Activated T-helper 17 cell treated with anti-CD3 and anti-CD28 coated beads, Interleukin-2, amount 50 U/mL, for 72 hours (primary cell): ENCODE data around the gene AUNIP. TPM values are rescaled to one million over a fixed set of nuclear protein-coding genes. Genes with fewer than 3 reads are reported as not detected.
A peak's percentile ranks its signal among the peaks of the same experiment; 100 is the strongest.

Experiments used
- ATAC-seq: fragments of 150-1000 bp; cut with Tn5 transposase; replicated peaks from 2 replicates; pipeline ENCODE4 v1.10.0; 2021; ENCODE audit warnings: mild to moderate bottlenecking, moderate library complexity
- H3K27ac Mint-ChIP-seq: one replicate; pipeline ENCODE4 v1.8.0; 2022; ENCODE audit warnings: mixed read lengths
- H3K27me3 Mint-ChIP-seq: one replicate; pipeline ENCODE4 v1.8.0; 2022; ENCODE audit warnings: mixed read lengths
- H3K36me3 Mint-ChIP-seq: one replicate; pipeline ENCODE4 v1.8.0; 2022; ENCODE audit warnings: low read depth, mild to moderate bottlenecking, mixed read lengths
- H3K4me1 Mint-ChIP-seq: one replicate; pipeline ENCODE4 v1.8.0; 2022; ENCODE audit warnings: mixed read lengths
- H3K4me3 Mint-ChIP-seq: one replicate; pipeline ENCODE4 v1.8.0; 2022; ENCODE audit warnings: mild to moderate bottlenecking, mixed read lengths
- H3K9me3 Mint-ChIP-seq: one replicate; pipeline ENCODE4 v1.8.0; 2022; ENCODE audit warnings: mixed read lengths
- total RNA-seq, 2 donors: library from RNA; stranded (reverse); gene quantifications; one replicate each; pipeline ENCODE4 v1.2.3, GENCODE V29; 2022

Gene AUNIP
- total RNA-seq, 2 donors from 2014 or later, result 3.7 to 7.2 TPM

DNA sequence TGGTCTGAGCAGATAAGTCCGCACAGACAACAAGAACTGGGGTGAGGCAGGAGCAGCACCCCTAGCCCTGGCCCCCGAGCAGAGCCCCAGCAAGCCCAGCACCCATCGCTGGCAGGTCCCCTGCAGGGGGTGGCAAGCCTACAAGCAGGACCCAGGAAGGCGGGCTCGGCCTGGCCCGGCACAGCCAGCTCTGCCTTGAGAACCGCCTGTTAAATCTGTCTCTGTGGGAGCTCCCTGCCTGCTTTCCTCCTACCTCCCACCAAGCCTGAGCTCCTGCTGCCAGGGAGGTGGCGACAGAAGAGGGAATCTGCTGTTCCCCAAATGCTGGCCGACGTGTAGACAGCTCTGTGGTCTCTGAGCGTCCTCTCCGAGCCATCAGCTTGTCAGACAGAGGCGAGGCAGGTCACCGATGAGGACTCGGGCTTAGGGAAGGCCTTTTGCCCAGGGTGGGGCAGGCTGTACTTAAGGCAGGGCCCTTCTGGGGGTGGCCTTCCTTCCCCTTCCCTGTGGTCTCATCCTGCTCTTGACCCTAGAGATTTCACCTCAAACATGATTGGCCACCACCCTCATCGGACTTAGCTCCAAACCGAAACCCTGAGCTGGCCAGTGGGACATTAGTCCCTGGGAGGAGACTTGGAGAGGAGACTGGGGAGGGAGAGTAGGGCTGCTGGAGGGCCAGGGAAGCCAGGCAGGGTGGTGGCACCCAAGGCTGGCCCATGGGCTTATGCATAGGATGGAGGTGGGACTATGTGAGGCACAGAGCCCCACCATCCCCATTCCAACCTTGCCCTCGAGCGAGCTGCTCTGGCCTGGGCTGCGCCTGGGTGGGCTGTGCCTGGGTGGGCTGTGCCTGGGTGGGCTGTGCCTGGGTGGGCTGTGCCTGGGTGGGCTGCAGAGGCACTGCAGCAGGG, 51.5 kb downstream of the AUNIP start:
- Mint-ChIP-seq H3K4me3 (no peak overlapping the region), H3K36me3 (peaks cover 6% of the 10 kb centered on the region), H3K27ac (no peak overlapping the region), H3K27me3 (no peaks in the 10 kb centered on the region), H3K9me3 (no peaks in the 10 kb centered on the region), H3K4me1 (peaks cover 8% of the 10 kb centered on the region)
- ATAC-seq, result no peak

DNA sequence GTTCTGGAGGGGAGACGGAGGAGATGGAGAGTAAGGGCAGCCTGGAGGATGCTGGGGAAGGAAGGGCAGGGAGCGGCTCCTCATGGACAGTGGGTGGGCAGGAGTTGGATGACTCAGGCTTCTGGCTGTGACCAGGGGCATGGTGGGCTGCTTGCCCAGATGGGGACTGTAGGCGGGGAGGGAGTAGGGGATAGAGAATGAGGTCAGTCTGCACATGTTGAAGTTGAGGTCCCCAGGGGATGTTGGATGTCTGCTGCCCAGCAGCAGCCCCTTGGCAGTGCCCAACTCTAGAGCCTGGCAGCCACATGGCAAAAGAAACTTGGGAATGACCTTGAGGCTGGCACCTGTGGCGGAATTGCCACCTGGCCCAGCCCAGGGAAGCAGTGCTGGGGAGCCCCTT, 52.8 kb downstream of the AUNIP start:
- H3K4me3 Mint-ChIP-seq, result no peak overlapping the region
- ATAC-seq, result no peak
- peaks cover 15% of the 10 kb centered on the region for H3K4me1 Mint-ChIP-seq
- H3K9me3 Mint-ChIP-seq, result no peaks in the 10 kb centered on the region
- peak overlapping the region; percentile 16 for H3K27ac Mint-ChIP-seq
- H3K36me3 Mint-ChIP-seq, result peaks cover 6% of the 10 kb centered on the region
- no peaks in the 10 kb centered on the region for H3K27me3 Mint-ChIP-seq

DNA sequence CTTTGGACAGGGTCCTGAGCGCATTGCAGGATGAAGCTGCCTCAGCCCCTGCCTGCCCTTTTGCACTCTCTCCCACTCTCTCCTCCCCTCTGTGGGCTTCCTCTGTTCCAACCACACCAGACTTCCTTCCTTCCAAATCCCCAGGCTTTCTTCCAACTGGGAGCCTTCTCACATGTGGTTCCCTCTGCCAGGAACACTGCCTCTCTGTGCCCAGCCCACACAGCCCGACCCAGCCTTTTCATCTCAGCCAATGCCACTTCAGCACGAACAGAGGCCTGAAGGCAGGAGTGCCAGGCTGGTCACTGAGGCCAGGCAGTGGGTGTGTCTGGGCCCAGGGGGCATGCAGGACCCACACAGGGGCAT, 53.4 kb downstream of the AUNIP start:
- Mint-ChIP-seq H3K4me3 (no peak overlapping the region), H3K27ac (peak overlapping the region; percentile 16), H3K4me1 (peaks cover 15% of the 10 kb centered on the region), H3K27me3 (no peaks in the 10 kb centered on the region), H3K36me3 (peaks cover 6% of the 10 kb centered on the region), H3K9me3 (no peaks in the 10 kb centered on the region)
- ATAC-seq, result no peak

DNA sequence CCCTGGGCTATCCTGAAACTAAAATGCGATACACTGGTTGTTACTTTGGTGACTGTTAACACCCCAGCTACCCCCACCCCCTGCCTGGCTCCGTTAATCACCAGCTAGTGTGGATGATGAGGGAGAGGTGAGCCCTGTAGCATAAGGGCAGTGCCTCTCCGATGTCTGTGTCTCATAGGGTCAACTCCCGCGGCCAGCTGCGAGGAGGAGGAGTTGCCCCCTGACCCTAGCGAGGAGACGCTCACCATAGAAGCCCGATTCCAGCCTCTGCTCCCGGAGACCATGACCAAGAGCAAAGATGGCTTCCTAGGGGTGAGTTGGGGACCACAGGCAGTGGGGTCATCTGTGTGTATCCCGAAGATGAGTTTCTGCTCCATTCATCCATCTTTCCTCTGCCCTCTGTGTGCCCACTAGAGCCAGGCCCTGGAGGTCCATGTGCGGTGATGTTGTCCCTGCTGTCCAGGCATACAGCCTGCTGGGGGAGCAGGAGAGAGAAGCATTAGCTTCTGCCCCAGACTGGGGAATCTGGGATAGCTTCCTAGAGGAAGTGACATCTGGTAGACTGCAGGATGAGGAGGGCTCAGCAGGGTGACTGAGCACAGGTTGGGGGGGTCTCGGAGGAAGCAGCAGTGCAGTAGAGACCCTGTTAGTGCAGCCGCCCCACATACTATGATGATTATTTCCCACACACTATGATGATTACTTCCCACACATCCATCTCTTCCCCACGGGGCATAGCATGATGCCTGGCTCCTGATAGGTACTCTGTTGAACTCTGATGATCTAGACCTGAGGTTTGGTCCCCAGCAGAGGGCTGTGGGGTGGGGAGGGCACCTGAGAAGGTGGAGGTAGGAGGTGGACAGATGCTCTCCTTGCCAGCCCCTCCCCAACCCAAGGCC, 54.0 kb downstream of the AUNIP start:
- H3K36me3 Mint-ChIP-seq, result peaks cover 6% of the 10 kb centered on the region
- no peak overlapping the region for H3K27ac Mint-ChIP-seq
- peak overlapping the region; percentile 1 for H3K4me3 Mint-ChIP-seq
- peaks cover 15% of the 10 kb centered on the region for H3K4me1 Mint-ChIP-seq
- no peak for ATAC-seq
- no peaks in the 10 kb centered on the region for H3K9me3 Mint-ChIP-seq
- H3K27me3 Mint-ChIP-seq, result no peaks in the 10 kb centered on the region

DNA sequence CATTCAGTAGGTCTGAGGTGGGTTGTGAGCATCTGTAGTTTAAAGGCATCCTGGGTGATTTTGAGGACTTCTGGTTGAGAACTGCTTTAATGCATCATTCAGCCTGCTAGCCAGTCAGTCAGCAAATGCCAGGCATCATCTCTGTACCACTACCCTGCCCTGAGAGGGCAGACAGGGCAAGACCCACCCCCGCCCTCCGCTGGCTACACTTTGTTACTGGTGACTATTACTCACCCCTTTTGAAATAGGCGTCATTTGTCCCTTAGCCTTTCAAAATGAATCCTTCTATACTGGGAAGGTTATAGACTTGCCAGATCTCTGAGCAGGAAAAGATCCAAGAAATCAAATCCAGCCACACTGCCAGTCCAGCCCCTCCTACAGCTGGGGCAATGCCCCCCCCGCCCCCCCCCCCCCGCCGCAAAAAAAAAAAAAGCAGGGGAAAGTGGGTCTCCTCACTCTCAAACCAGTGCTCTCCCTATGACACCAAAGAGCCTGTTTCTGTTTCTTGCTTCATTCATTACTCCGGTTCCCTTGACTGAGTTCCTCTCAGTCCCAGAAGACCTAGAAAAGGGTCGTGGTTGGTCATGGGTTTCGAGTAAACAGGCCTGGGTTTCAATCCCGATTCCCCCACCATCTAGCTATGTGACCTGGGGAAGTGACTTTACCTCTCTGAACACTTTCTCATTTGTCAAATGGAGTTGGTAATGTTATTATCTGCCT, 54.9 kb downstream of the AUNIP start:
- H3K27ac Mint-ChIP-seq, result no peak overlapping the region
- H3K27me3 Mint-ChIP-seq, result no peaks in the 10 kb centered on the region
- peak overlapping the region; percentile 21 for H3K4me3 Mint-ChIP-seq
- H3K9me3 Mint-ChIP-seq, result no peaks in the 10 kb centered on the region
- ATAC-seq, result peak; percentile 68
- H3K4me1 Mint-ChIP-seq, result peaks cover 15% of the 10 kb centered on the region
- H3K36me3 Mint-ChIP-seq, result peaks cover under 1% of the 10 kb centered on the region

DNA sequence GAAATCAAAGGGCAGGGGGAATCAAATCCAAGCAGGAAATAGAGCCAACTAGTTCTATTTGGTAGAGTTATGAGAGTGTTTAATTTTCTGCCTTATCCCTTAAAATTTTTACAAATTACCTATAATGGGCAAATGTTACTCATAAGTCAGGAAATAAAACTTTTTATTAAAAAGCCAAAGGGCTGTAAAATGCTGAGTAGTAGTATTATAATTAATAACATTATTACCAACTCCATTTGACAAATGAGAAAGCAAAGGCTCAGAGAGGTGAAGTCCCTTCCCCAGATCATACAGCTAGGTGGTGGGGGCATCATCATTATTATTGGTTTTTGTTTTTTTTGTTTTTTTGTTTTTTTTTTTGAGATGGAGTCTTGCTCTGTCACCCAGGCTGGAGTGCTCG, 55.9 kb downstream of the AUNIP start:
- Mint-ChIP-seq H3K9me3 (no peaks in the 10 kb centered on the region), H3K36me3 (no peaks in the 10 kb centered on the region), H3K4me3 (peak overlapping the region; percentile 7), H3K27ac (no peak overlapping the region), H3K4me1 (peaks cover 15% of the 10 kb centered on the region), H3K27me3 (no peaks in the 10 kb centered on the region)
- no peak for ATAC-seq

DNA sequence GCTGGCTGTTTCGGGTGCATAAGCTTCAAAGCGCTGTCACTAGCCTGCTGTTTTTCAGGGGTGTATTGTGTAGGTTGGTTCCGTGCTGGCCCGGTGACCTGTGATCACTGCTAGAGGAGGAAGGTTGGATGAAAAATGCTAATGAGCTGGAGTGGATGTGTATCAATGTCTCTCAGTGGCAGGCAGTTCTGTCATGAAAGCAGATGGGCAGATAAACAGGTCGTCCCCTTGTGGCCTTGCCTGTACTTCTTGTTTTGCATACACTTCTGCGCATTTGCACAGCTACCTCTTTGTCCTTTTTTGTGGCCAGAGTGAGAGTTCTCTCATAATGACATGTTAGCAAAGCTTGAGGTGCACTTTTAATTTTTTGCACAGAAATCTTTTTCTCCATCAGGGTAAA, 56.3 kb downstream of the AUNIP start:
- Mint-ChIP-seq H3K4me3 (peak overlapping the region; percentile 7), H3K27me3 (no peaks in the 10 kb centered on the region), H3K4me1 (peaks cover 15% of the 10 kb centered on the region), H3K9me3 (no peaks in the 10 kb centered on the region), H3K36me3 (no peaks in the 10 kb centered on the region), H3K27ac (no peak overlapping the region)
- peak; percentile 52 for ATAC-seq

DNA sequence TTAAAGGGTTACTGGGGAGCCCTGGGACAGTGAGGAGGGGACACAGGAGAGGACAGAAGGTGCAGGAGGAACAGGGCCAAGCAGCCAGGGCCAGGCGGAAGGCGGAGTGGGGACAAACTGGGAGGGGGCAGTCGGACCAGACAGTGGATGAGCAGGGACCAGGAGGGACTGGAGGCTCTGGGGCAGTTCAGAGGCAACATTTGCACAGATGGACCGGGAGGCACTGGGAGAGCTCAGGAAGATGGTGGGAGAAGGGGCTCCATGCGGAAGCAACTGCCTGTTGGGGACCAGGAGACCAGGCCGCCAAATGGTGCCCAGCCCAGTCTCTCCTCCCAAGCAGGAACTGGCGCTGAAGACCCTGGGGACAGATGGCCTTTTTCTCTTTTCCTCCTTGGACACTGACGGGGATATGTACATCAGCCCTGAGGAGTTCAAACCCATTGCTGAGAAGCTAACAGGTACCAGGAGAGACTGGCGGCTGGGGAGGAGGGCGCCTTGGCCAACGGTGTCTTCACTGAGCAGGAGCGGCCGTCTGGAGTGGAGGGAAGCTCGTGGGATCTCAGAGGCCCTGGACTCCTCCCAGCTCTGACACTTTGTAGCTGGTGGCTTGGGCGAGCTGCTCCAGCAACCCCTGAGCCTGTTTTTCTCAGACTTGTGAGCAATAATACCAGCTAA, 58.4 kb downstream of the AUNIP start:
- Mint-ChIP-seq H3K36me3 (no peaks in the 10 kb centered on the region), H3K27me3 (no peaks in the 10 kb centered on the region), H3K4me3 (peak overlapping the region; percentile 75), H3K9me3 (no peaks in the 10 kb centered on the region), H3K4me1 (peaks cover 26% of the 10 kb centered on the region), H3K27ac (peak overlapping the region; percentile 76)
- no peak for ATAC-seq

DNA sequence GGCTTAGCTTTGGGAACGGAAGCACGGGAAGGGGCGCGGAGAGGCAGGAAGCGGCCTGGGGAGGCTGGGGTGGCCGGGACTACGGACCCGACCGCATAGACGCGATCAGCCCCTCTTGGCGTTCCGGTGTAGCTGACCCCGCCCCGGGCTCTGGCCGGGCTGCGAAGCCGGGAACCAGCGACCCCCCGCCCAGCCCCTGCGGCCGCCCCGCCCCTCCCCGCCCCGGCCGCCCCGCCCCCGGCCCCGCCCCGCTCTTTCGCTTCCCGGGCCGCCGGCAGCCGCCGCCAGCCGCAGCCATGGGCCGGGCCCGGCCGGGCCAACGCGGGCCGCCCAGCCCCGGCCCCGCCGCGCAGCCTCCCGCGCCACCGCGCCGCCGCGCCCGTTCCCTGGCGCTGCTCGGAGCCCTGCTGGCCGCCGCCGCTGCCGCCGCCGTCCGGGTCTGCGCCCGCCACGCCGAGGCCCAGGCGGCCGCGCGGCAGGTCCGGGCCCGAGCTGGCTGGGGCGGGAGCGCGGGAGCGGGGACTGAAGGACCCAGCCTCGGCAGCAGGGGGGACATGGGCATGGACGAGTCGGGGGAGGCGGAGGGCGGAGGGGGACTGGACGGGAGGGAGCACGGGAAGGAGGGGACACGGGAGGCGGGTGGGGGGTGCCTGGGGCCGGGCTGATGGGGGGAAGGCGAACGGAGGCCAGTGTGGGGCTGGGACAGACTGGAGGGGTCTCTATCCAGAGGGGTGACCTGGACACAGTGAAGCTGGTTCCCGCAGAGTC, 59.1 kb downstream of the AUNIP start, which contains the start of gene SELENON:
SELENON (plus strand) TSS at position 259 of the 768 bp plus-strand sequence; CDS start at position 297, 38 bp downstream.
- peaks cover 26% of the 10 kb centered on the region for H3K4me1 Mint-ChIP-seq

DNA sequence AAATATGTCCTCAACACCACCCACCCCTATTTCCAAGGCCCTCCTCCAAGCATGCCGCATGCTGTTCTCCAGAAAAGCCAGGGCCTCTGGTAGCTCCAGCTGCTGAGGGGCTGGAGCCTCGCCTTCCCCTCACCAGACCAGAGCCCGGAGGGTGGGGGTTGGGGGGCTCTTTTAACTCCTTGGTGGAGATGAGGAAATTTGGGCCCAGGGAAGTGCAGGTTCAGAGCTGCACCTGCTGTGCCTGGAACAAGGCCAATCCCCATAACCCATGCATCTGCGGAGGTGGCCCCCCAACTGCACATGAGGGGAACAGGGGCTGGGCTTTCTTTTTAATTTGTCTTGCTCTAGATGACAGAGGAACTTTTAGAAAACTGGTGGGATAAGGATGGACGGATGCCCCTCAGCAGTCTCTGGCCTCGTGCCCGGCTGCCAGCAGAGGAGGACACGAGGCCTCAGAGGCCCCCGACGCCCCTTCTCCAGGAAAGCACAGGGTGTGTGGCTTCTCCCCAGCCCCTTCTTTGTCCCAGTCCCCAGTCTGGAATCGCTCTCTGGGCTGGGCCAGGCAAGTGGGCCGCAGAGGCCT, 59.8 kb downstream of the AUNIP start:
- Mint-ChIP-seq H3K9me3 (no peaks in the 10 kb centered on the region), H3K4me1 (peaks cover 26% of the 10 kb centered on the region), H3K36me3 (no peaks in the 10 kb centered on the region), H3K27me3 (no peaks in the 10 kb centered on the region), H3K4me3 (peak overlapping the region; percentile 61), H3K27ac (peak overlapping the region; percentile 36)
- ATAC-seq, result no peak

More for the DNA sequence above, 59.1 kb downstream of the AUNIP start, which contains the start of gene SELENON:
- H3K27ac Mint-ChIP-seq, result peak within 1 kb of the TSS; percentile 76
- H3K9me3 Mint-ChIP-seq, result no peaks in the 10 kb centered on the region
- H3K27me3 Mint-ChIP-seq, result no peaks in the 10 kb centered on the region
- H3K4me3 Mint-ChIP-seq, result peak within 1 kb of the TSS; percentile 75
- H3K36me3 Mint-ChIP-seq, result no peaks in the 10 kb centered on the region
- ATAC-seq, result peak; percentile 35

DNA sequence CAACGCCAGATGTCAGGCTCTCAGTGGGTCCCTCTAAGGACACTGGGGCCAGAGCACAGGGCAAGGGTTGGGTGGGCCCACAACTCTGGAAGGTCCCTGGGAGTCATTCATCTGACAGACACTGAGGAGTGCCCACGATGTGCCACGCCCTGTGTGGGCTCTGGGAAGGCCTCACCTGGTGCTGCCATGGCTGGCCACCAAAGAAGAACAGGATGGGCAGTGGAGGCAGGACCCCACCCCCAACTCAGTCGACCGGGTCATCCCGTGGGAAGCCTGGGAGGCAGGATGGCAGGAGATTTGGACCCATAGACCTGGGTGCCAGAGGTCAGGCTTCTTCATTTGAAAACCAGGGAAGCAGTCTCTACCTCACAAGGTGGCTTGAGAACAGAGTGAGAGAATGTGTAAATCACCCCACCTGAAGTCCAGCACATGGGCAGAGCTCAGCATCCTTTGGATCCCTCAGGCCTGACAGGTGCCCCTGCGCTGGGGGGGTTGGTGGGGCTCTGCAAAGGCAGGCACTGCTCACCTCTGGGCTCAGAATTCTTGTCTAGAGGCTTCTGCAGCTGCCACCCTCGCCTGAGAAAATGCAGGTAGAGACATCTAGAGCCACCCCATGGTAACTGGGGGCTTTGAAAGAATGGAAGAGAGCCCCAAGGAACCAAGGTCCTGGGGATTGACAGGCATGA, 60.4 kb downstream of the AUNIP start:
- Mint-ChIP-seq H3K9me3 (no peaks in the 10 kb centered on the region), H3K4me1 (peaks cover 21% of the 10 kb centered on the region), H3K36me3 (no peaks in the 10 kb centered on the region), H3K27ac (peak overlapping the region; percentile 36), H3K4me3 (peak overlapping the region; percentile 61), H3K27me3 (no peaks in the 10 kb centered on the region)
- ATAC-seq, result no peak

DNA sequence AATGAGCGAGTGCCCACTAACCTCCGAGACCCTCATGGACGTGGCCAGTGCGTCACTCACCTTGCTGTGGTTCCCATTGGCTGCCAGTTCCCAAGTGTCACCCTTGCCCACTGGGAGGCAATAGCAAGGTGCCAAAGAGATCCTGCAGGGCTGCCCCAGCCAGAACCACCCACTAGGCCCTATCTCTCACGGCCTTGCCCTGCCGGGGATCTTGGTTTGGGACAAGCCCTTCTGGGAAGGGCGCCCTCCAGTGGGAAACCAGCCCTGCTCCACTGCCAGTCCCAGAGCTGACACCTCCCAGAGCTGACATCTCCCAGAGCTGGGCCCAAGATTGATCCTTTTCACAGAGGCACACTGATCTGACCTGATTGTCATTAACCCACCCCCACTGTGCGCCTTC, 61.3 kb downstream of the AUNIP start:
- H3K4me3 Mint-ChIP-seq, result peak overlapping the region; percentile 61
- peaks cover 20% of the 10 kb centered on the region for H3K4me1 Mint-ChIP-seq
- no peak for ATAC-seq
- H3K27me3 Mint-ChIP-seq, result no peaks in the 10 kb centered on the region
- no peaks in the 10 kb centered on the region for H3K9me3 Mint-ChIP-seq
- peak overlapping the region; percentile 21 for H3K27ac Mint-ChIP-seq
- no peaks in the 10 kb centered on the region for H3K36me3 Mint-ChIP-seq
